T-helper 22 cell (primary cell): Measurements from ENCODE around the gene SUV39H1.
"Not testable (repeated sequence)": the region's sequence is repeated elsewhere in the genome, so short reads cannot be mapped to it uniquely, and the experiment has no call there.

Experiments
- DNase-seq: peaks from one replicate; pipeline ENCODE4 v3.0.0-alpha.2; 2020; ENCODE audit warnings: low read depth

SUV39H1 gene

DNA sequence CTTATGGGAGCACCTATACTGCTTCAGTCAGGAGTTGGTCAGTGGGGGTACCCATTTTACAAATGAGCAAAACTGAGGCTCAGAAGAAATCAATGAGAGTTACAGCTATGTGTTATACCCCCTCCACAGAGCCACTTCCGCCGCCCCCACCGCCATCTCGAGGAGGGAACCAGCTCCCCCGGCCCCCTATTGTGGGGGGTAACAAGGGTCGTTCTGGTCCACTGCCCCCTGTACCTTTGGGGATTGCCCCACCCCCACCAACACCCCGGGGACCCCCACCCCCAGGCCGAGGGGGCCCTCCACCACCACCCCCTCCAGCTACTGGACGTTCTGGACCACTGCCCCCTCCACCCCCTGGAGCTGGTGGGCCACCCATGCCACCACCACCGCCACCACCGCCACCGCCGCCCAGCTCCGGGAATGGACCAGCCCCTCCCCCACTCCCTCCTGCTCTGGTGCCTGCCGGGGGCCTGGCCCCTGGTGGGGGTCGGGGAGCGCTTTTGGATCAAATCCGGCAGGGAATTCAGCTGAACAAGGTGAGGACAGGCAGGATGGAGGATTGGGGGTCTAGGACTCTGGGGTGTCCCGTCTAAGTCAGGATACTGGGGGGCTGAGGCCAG, 7.9 kb upstream of the SUV39H1 start:
- no peak for DNase-seq

DNA sequence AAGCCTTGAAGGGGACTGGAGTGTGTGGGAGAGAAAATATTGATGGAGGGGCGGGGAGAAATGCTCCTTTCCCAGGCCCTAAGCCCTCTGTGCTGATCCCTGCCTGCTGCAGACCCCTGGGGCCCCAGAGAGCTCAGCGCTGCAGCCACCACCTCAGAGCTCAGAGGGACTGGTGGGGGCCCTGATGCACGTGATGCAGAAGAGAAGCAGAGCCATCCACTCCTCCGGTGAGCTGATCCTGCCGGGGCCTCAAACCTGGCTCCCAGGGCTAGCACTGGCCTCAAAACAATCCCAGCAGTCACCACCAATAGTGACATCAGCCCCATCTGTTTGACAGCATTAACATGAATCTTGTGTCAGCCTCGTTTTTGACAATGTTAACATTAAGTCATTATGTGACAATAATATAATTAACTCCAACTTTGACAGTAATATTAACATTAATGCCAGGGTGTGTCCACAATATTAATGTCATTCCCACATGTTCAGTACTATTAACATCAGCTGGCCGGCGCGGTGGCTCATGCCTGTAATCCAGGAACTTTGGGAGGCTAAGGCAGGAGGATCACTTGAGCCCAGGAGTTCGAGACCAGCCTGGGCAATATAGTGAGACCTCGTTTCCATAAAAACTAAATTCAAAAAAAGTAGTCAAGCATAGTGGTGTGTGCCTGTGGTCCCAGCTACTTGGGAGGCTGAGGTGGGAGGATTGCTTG, 7.2 kb upstream of the SUV39H1 start:
- DNase-seq, result no peak

DNA sequence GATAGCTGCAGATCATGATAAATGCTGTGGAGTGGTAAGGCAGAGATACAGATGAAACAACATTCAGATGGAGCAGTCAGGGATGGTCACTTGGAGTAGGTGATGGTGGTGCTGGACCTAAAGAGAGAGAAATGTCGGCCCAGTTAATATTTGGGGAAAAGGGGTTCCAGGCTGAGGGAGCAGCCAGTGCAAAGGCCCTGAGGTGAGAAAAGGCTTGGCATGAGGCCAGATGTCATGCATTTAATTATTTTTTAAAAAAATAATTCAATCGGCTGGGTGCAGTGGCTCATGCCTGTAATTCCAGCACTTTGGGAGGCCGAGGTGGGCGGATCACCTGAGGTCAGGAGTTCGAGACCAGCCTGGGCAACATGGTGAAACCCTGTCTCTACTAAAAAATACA, 4.8 kb upstream of the SUV39H1 start:
- DNase-seq, result not testable (repeated sequence)

GRCh38 chrX:48694776-48695533, 1.6 kb upstream of the SUV39H1 start:
- DNase-seq, result no peak

- DNase-seq, result no peak
Observed at GRCh38 chrX:48695534-48695896, 1.0 kb upstream of the SUV39H1 start.

DNA sequence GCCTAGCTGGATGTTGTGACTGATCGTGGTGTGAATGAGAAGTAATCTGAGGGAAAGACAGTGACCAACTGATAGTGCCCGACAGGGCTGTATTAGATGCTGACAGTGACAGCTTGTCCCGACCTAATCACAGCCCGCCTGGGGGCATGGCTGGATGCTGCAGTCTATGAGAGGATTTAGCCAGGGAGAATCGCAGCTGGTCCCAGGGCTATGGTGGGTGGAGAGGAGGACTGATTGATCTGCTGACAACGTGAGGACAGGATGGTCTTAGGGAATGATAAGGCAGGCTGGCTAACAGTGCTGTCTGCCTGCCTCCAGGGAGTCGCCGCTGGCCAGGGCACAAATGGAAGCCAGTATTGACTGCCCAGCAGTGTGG, 621 bp upstream of the SUV39H1 start:
- DNase-seq, result no peak

- DNase-seq, result no peak
Observed at GRCh38 chrX:48696909-48697727, 584 bp downstream of the SUV39H1 start.

GRCh38 chrX:48698306-48698705, 1.8 kb downstream of the SUV39H1 start:
- no peak for DNase-seq

GRCh38 chrX:48700246-48700645, 3.7 kb downstream of the SUV39H1 start:
- no peak for DNase-seq

DNA sequence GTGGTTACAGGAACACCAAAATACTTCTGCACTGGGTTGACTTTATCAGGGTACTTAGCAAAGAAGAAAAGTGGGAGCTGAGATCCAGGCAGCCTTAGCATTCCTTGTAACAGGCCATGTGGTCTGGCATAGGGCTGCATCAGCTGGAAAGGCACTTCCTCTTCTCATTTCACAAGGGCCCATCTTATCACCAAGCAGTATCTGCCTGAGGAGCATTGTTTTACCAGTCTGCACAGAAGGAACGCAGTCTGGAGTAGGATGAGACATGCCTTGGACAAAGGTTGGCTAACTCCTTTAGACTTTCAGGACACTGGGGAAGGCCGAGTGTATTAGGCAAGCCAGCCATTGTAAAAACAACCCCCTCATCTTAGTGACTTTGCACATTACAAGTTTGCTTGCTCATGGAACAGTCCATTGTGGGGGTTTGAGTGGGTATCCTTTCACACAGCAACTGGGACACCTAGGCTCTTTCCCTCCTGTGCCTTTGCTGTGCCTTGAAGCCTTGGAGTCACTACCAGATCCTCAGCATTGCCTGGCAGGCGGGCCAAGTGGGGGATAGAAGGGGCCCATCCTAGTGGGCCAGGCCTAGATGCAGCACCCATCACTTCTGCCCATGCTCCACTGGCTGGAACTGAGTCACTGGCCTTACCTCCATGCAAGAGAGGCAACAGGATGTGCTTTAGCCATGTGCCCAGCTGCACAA, 4.6 kb downstream of the SUV39H1 start:
- DNase-seq, result no peak

GRCh38 chrX:48702032-48702431, 5.5 kb downstream of the SUV39H1 start:
- DNase-seq, result no peak

DNA sequence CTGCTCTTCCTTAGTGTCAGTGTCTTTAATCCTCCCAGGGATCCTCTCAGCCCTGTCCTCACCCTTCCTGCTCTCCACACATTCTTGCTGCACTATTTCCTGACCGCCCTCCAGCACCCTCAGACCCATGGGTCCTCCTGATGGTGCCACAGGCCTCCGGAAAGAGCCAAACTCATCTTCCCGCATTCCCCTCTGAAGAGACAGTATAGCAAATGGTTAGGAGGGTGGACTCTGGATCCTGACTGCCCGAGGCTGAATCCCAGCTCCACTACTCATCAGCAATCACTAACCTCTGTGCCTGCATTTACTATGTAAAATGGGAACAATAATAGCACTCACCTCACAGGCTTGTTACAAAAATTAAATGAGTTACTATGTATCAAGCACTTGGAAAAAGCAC, 6.2 kb downstream of the SUV39H1 start:
- DNase-seq, result no peak

- DNase-seq, result no peak
Observed at GRCh38 chrX:48703228-48703627, 6.7 kb downstream of the SUV39H1 start.

GRCh38 chrX:48703642-48704481, 7.3 kb downstream of the SUV39H1 start:
- DNase-seq, result no peak

GRCh38 chrX:48705871-48706270, 9.3 kb downstream of the SUV39H1 start:
- DNase-seq, result no peak

- DNase-seq, result no peak
Observed at GRCh38 chrX:48709522-48710112, 13.1 kb downstream of the SUV39H1 start.

DNA sequence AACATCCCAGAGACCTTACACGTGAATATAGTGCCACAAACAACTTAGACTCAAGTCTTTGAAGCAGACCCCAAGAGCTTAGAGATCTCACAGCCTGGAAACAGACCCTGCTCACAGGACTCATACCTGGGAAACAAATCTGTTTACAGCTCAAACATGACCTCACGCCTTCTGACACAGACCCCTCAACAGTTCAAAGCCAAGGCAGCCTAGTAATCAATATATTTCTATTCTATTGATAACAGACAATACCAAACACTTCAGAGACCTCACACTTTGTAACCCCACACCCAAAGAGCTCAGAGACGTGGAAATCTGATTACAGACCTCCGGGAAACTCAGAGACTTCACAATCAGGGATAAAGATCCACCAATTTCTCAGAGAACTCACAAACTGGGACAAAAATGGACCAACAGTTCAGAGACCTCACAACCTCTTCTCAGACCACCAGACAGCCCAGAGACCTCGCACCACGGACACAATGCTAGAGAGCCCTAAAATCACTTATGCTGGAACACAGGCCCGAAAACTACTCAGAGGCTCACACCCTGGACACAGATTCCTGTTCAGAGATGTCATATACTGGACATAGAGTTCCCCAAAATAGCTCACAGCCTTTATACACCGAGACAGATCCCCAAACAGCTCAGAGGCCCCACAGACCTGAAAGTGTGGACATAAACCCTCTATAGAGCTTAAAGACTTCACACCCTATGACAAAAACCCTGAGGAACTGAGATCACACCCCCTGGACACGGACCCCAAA, 14.8 kb downstream of the SUV39H1 start:
- no peak for DNase-seq

- no peak for DNase-seq
Observed at GRCh38 chrX:48711929-48712505, 15.5 kb downstream of the SUV39H1 start.

- no peak for DNase-seq
Observed at GRCh38 chrX:48713847-48714246, 17.3 kb downstream of the SUV39H1 start.
